HG02852 (cell line): Measurements from ENCODE around the gene FOXL3.

Experiments
- ATAC-seq: cut with Tn5 transposase; IDR thresholded peaks from one replicate; pipeline ENCODE4 v1.9.1; 2021; ENCODE audit warnings: mild to moderate bottlenecking, moderate library complexity; ENCODE audit not compliant: unreplicated experiment

FOXL3 gene

DNA sequence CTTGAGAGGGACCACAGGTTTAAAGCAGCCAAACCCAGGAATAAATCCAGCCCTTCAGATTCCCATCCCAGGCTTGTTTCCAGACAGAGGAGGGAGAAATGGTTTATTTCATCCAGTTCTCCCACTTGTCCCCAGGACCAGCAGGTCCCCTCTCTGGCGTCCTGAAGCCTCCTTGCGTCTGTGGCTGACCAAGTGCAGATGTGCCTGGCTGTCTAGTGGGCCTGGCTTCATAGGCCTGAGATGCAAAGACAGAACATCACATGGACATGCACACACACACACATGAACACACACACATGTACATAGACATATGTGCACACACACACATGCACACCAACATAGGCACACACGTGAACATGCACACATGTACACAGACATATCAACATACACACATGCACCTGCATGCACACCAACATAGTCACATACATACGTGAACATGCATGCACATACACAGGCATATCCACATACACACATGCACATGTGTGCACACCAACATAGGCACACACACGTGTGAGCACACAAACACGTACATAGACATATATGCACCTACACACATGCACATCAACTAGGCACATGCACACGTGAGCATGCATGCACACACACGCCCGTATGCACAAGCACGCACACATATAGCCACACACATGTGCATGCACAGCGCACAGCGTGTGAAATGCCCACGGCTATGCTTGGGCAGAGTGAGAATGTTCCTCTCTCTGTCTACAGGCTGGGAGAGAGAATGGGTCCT, 10.7 kb downstream of the FOXL3 start:
- ATAC-seq = no peak

DNA sequence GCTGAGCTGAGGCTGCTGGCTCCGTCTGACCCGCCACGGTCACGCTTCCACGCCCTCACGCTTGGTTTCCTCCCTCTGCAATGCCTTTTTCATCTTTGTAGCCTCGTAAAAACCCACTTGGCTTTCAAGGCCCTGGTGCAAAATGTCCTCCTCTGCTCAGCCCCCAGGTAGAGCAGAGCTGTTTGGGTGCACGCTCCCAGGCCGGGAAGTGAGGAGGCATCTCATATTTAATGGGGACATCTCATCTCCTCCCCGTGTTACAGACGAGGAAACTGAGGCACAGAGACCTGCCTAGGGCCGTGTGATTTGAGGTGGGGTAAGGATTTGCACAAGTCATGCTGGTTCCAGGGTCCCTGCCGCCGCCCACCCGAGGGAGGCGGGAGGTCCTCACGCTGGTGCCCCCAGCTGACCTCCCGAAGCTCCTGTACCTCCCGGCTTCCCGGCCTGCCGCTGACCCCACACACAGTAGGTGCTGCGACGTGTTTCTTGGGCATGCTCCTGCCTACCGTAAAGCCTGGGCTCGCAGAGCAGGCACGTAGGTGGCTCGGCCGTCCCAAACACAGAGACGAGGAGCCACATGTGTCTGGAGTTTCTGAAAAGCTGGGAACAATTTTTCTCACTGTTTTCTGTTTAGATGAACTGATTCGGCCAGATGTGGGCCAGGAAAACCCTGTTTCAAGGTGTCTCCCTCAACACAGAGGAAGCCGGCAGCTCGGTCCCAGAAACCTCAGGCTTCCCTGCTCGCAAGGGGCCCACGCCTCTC, 11.5 kb downstream of the FOXL3 start:
- ATAC-seq = no peak

DNA sequence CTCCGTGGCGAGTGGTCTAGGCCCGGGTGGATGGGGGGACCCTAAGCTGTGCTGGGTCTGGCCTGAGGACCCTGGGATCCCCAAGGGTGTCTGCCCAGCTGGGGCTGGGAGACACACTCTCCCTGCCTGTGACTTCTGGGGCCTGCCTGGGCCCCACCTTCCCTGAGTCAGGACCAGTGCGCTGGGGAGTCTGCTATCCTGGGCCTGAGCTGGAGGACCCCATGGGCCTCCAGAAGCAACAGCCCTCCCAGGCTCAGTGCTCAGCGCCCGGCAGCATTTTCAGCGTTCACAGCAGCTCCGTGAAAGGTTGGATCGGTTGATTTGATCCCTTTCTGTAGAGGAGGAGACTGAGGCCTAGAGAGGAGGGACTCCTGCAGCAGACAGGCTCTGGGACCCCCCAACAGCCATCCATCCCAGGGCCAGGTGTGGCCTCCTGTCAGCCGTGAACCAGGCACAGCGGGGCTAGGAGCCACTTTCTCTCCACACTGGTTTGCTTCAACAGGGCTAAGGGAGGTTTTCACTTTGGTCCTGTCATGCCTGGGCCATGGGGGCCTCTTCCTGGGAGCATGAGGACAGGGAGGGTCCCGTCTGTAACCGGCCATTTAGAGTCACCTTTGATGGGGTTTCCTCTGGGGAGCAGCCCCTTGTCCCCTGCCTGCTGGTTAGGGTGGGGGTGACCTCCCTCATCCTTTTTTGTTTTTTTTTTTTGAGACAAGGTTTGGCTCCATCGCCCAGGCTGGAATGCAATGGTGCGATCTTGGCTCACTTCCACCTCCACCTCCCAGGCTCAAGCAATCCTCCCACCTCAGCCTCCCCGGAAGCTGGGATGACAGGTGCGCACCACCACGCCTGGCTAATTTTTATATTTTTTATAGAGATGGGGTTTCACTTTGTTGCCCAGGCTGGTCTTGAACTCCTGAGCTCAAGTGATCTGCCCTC, 12.4 kb downstream of the FOXL3 start:
- ATAC-seq = no peak

DNA sequence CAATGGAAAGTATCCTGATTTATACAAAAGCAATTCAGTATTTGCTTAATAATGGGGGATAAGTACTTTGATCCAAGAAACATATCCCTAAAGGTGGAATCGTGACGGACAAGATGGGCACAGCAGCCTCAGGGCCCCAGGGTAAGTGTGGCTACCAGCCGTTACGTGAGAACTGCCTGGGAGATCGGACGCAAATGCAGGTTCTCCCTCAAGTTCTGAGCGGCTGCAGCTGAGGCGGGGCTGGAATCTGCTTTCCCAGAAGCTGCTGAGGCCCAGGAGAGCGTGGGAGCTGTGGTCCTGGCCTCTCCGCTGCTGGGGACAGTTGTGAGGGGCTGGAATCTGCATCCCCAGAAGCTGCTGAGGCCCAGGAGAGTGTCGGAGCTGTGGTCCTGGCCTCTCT, 13.5 kb downstream of the FOXL3 start:
- no peak for ATAC-seq

DNA sequence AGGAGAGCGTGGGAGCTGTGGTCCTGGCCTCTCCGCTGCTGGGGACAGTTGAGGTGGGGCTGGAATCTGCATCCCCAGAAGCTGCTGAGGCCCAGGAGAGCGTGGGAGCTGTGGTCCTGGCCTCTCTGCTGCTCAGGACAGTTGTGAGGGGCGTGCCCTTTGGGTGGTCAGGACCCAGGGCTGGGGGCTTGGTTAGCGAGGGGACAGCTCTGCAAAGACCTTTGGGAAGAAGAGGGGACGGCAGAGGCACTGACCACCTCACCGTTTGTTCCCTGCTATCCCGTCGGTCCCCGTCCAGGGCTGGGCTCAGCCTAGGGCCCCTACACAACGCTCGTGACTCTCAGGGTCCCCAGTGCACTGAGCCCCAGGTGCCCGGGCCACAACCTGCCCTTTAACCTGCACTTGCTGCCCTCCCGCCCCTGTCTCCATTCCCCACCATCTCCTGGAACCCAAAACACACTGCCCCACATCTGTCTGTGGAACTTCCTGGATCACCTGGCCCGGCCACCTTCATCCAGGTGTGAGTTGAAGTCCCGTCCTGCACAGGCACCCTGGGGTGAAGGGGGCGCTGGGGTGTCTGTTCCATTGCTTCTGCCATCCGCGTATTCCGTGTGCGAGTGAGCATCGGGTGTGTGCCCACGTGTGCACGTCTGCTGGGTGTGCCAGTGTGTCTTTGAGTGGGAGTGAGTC, 14.1 kb downstream of the FOXL3 start:
- no peak for ATAC-seq

DNA sequence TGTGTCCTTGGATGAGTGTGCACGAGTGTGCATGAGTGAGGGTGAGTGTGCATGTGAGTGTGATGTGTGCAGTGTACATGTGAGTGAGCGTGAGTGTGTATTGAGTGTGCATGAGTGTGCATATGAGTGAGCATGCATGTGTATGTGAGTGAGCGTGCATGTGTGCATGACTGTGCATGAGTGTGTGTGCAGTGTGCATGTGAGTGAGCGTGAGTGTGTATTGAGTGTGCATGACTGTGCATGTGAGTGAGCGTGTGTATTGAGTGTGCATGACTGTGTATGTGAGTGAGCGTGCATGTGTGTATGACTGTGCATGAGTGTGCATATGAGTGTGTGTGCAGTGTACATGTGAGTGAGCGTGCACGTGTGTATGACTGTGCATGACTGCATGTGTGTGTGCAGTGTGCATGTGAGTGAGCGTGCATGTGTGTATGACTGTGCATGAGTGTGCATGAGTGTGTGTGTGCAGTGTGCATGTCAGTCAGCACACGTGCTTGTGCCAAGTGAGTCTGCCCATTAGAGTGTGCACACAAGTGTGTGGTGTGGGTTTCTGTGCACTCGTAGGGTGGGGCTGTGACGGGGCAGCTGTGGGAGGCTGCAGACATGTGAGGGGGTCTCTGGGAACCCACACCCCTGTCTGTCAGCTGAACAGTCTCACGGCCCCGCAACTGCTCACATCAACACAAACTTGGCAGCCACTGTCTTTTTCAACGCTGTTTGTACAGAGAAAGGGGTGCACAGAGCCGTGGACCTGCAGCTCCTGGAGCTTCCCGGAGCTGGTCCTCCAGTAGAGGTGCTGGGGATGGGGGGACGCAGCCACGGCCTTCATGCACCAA, 14.8 kb downstream of the FOXL3 start:
- ATAC-seq = no peak

DNA sequence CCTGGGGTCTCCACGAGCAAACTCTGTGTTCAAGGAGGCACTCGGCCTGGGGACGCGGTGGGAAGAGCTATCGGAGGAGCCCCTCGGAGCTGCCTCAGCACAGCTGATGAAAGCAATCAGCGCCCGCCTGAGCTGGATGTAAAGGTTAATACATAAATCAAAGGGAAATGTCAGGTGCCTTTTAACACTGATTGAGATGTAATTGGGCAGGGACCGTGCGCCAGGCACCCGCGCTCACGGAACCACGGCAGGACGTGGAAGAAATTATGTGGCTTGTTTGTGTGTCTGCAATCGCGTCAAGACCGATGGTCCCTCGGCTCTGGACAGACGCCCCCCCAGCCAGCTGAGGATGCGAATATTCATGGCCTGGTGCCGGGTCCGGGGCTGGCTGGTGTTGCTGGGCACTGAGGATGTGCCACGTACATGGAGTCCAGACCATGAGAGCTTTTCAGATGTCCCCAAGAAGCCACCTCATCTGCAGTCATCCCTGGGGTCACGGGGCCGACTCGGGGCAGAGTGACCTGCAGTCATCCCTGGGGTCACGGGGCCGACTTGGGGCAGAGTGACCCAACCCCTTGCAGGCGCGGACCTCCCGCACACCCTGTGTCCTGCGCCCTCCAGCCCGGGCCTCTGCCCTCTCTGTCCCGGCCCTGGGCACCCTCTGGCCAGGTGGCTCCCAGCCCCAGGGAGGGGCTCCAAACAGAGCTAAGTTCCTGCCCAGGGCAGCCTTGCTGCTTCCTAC, 15.6 kb downstream of the FOXL3 start:
- no peak for ATAC-seq

DNA sequence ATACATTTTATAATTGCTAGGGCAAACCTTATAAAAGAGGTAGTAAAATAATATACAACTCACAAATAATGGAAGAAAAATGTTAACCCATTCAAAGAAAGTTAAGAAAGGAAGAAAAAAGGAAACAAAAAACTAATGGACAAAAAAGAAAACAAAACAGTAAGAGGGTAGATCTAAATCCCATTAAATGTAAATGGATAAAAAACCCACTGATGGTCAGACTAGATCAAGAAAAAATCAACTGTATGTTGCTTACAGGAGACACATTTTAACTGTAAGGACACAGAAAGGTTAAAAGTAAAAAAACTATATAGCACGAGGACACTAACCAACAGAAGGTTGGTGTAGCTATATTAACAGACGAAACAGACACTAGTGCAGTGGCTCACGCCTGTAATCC, 18.0 kb downstream of the FOXL3 start:
- no peak for ATAC-seq

DNA sequence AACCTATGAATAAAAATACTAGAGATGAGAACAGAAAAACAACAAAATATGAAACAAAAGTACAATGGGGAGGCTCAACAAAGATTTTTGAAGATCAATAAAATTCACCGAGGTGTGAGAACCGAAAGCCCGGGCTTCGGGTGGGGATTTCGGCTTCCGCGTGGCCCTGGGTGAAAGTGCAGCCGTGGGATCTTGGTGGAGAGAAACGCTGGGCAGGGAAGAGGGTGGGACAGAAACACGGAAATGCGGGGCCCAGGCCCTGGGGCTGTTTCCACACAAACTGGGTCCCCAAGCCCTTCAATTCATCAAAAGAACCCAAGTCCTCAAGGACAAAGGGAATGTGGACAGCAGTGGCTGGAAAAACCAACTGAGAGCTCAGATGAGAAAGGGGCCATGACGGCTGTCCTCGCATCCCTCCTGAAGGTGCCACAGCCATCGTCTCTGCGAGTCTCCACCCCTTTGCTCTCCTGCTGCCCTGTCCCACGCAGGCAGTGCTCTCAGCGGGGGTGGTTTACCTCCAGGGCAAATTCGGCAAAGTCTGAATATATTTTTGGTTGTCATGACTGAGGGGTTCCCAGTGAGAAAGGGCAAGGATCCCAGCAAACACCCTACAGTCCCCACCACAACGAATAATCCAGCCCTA, 19.7 kb downstream of the FOXL3 start:
- no peak for ATAC-seq

DNA sequence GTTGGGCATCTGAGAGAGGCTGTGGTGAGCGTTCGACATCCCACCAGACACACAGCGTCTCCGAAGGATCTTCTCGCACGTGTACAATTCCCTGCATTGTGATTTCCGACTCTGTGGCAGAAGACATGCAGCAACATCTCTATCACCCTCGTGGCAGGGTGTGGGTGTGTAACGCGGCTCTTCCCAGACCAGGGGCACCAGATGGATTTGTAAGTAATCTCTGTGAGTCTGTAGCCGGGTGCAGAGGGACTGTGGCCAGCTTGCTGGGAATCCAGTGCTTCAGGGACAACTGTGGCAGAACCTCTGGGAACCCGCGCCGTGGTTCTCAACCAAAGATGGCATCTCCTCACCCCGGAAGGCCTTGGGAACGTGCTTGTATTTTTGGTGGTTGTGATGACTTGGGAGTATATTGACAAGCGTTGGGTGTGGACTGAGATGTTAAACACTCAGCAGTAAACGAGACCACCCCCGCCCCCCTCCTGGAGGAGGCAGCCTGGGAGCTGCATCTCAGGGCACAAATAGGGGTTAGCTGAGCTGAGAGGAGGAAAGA, 21.2 kb downstream of the FOXL3 start:
- no peak for ATAC-seq

DNA sequence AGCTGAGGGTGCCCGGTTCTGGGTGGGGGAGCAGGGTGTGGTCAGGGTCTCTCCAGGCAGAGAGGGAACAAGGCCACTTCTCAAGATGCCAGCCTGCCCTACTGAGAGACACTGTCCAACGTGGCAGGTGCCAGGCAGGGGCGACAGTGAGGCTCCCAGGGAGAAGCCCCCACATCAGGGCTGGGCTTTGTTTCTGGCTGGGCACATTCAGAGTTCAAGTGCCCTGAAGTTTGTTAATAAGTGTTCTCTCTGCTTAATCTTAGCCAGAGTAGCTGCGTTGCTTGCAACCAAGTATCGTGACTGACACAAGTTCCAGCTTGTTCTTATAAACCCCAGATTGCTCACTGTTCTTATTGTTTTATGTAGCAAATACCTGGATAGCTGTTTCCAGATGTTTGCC, 21.8 kb downstream of the FOXL3 start:
- ATAC-seq = no peak

DNA sequence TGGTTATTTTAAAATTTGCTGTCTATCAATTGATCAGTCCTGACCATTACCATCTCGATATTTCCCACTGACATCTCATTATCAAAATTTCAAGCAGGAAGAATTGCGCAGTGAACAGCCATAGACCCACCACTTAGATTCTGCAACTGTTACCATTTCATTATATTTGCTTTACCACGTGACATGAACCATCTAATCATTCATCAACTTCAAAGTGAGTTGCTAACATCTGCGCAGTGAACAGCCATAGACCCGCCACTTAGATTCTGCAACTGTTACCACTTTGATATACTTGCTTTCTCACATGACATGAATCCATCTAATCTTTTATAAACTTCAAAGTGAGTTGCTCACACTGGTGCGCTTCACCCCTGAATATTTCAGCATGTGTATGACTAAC, 22.5 kb downstream of the FOXL3 start:
- no peak for ATAC-seq

DNA sequence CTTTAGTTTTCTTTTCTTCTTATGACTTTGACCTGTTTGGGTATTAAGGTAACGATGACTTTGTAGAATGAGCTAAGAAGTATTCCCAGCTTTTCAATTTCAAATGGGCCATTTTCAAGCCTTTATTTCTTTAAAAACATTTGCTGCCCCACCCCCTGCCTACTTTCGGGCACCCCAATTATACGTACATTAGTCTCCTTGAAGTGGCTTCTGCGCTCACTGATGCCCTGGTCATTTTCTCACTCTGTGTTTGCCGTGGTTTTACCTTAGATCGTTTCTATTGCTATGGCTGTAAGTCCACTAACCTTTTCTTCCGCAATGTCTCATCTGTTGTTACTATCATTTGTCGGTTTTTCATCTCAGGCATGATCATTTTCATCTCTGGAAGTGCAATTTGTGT, 24.9 kb downstream of the FOXL3 start:
- no peak for ATAC-seq

DNA sequence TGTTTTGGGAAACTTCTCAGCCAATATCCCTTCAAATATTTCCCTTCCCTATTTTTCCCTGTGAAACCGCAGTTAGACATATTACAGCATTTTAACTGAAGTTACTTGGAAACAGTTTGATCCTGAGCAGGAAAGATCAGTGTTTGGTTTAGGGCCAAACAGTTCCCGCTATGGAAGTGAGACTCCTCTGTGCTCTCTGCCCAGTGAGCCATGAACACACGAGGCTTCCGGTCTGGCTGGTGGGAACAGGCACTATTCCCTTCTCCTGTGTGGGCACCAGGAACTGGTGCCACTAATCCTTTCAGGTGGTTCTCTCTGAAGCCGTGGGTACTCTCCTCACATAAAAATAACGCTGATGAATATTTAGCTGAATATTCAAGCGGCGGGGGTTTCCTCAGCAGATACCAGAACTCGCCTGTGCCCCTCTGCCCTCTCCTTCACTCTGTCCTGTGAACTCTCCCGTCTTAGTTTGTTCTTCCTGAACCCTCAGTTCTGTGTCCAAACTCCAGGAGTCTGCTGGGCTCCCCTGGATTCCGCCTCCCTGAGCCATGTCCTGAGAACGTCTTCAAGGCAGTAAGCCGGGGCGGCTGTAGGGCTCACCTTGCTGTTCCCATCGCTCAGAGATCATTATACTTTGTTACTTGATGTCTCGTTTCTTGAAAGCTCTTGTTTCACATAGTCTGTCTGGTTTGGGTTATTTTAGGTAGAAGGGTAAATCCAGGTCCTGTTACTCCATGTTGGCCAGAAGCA, 25.7 kb downstream of the FOXL3 start:
- no peak for ATAC-seq

DNA sequence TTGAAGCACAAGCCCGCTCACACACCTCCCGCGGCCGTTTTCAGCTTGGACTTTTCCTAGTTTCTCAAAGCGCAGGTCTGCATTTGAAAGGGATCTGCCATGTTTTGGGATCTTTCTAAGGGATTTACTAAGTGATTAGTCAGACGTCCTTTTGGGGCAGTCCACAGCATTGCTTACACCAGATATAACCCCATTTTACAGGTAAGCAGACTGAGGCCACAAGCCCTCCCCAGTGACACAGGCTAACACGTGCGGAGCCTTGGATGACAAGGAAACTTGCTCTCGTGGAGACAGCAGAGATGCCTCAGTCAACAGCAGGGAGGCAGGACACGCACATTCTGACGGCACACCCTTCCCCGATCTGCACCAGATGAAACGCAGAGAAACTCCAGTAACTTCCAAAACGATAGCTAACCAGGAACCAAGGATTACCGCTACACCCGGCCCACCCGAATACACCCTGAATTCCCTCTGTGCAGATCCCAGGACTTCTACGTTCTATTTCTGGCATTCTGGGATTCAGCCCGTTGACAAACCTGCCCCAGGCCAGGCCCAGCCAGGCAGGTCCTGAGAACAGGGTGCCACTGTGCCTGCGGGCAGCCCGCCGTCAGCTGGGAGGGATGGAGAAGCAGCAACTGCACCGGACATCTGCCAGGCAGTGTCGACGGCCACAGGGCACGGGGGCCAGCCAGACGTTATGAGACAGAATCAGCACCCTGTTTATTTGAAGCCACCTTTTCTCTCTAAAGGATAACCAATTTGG, 27.9 kb downstream of the FOXL3 start:
- no peak for ATAC-seq

DNA sequence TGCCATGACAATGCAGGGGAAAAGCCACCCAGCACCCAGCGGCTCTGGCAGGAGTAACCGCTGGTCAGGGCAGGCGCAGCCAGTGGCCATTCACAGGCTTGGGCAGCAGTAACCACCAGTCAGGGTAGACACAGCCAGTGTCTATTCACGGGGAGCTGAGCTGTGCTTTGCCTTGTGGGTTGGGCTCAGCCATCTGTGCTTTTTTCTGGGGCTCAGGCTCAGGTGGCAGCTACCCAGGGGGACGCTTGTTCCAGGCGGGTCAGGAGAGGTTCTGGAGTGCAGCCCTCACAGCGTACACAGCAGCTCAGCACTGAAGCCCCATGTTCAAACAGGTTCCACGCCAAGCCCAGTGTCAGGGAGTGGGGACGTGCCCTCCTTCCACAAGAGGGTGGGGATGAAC, 28.5 kb downstream of the FOXL3 start:
- no peak for ATAC-seq
